HG02981 (cell line): ENCODE results near the gene LGI4.
A peak's percentile ranks its signal among the peaks of the same experiment; 100 is the strongest.

Experiments
- ATAC-seq: cut with Tn5 transposase; IDR thresholded peaks from one replicate; pipeline ENCODE4 v1.9.1; 2021; ENCODE audit warnings: mild to moderate bottlenecking, moderate library complexity; ENCODE audit not compliant: unreplicated experiment

Gene LGI4

GRCh38 chr19:35124098-35125060, 10.5 kb downstream of the LGI4 start:
- peak; percentile 77 for ATAC-seq

GRCh38 chr19:35123573-35123972, 11.3 kb downstream of the LGI4 start:
- no peak for ATAC-seq

GRCh38 chr19:35122687-35123551, 11.9 kb downstream of the LGI4 start:
- ATAC-seq = no peak

- no peak for ATAC-seq
These were observed 14.0 kb downstream of the LGI4 start for GRCh38 chr19:35120898-35121297.

GRCh38 chr19:35120492-35120891, 14.4 kb downstream of the LGI4 start:
- ATAC-seq = no peak

- ATAC-seq = no peak
These were observed 15.2 kb downstream of the LGI4 start for GRCh38 chr19:35119578-35120155.

GRCh38 chr19:35119091-35119490, 15.8 kb downstream of the LGI4 start:
- no peak for ATAC-seq

- no peak for ATAC-seq
These were observed 16.4 kb downstream of the LGI4 start for GRCh38 chr19:35118268-35119020.

- ATAC-seq = no peak
These were observed 17.1 kb downstream of the LGI4 start for GRCh38 chr19:35117799-35118198.

GRCh38 chr19:35117116-35117515, 17.7 kb downstream of the LGI4 start:
- ATAC-seq = no peak

- ATAC-seq = no peak
These were observed 18.6 kb downstream of the LGI4 start for GRCh38 chr19:35116072-35116801.

GRCh38 chr19:35115177-35115951, 19.5 kb downstream of the LGI4 start, which contains the start of gene FXYD3:
Gene FXYD3, plus strand, starts transcription at chr19:35115823. Its CDS starts 3,554 bp downstream, at chr19:35119377.
- ATAC-seq = no peak

- no peak for ATAC-seq
These were observed 20.3 kb downstream of the LGI4 start for GRCh38 chr19:35114353-35115176.

- ATAC-seq = no peak
These were observed 21.7 kb downstream of the LGI4 start for GRCh38 chr19:35112995-35113688.

- ATAC-seq = no peak
These were observed 23.9 kb downstream of the LGI4 start for GRCh38 chr19:35110974-35111373.

- ATAC-seq = no peak
These were observed 25.3 kb downstream of the LGI4 start for GRCh38 chr19:35109395-35110112.

GRCh38 chr19:35108730-35109129, 26.1 kb downstream of the LGI4 start:
- ATAC-seq = no peak
